Hepatic stellate cell (primary cell): Measurements from ENCODE around the gene RAB36.

Experiments
- DNase-seq: peaks from one replicate; pipeline ENCODE4 v3.0.0; 2011; ENCODE audit warnings: low spot score

Gene RAB36

DNA sequence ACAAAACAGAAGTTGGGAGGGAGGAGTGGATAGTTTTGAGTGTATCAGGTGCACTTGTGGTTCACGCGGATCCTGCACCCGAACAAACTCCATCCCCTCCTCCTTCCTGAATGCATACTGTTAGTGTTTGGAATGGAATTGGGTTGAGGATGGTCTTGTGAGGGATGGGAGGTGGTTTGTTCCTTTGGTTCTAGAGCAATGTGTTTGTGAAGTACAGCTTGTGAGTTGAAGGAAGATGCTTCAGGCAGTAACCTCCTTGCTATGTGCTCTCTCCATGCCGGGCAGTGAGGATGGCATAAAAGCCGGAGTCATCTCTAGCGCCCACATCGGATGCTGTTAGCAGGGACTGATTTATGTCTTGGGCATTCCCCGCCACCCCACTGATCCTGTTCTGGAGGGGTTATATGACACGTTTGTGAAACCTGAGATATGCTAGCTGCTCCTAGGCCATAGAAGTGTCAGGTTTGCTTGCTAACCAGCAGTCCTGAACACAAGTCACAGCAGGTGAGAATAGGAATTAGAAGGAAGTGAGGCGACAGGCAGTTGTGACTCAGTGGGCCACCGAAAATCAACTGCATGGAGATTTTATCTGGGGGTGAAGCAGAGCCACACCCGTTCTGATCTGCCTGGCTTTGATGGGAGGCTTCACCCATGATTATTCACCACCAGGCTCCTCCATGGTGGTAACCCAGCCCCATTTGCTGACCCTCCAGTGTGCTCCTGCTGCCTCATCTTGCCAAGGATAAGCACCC is 37.2 kb downstream of the RAB36 start:
- no peak for DNase-seq

DNA sequence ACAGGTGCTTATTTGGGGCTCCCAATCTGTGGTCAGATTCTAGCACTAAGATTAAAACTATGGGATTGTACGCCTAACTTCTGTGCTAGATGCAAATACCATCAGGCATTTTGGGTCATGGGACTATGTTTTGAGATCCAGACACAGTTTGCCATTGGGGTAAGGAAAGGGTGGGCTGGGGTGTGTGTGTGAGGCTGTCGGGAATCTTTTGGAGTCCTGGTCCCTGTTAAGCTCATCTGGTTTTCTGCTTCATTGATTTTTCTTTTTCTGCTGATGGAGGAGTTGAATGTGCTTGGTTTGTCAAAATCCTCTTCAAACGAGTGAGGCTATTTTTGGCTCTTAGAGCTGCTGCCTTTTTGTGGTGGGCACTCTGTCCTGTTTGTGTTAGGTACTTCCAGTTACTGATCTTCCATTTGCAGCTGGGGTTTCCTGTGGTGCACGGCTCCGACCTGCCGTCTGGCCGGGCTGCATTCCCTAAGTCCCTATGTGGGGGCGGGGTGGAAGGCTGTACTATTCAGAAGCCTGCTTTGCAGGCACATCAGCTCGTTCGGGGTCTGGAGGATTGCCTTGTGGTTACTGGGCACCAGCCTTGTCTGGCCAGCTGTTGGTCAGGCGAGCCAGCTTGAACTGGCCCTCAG is 37.9 kb downstream of the RAB36 start:
- peak; percentile 61 for DNase-seq

DNA sequence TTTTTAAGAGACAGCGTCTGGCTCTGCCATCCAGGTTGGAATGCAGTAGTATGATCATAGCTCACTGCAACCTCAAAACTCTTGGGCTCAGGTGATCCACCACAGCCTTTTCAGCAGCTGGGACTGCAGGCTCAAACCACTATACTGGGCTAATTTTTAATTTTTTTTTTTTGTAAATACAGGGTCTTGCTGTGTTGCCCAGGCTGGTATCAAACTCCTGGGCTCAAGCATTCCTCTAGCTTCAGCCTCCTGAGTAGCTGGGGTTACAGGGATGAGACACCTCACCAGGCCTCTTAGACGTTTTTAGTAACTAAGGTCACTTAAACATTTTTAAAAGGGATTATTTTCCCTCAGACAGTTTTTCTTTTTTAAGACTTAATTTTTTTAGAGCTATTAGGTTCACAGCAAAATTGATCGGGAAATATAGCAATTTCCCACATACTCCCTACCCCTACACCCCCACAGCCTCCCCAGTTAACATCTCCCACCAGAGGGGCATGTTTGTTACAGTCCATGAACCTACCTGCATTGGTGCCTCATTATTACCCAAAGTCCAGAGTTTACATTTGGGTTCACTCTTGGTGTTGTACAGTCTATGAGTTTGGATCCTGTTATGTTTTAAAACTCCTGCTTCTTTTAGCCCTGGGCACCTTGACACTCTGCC is 39.0 kb downstream of the RAB36 start:
- DNase-seq, result no peak

DNA sequence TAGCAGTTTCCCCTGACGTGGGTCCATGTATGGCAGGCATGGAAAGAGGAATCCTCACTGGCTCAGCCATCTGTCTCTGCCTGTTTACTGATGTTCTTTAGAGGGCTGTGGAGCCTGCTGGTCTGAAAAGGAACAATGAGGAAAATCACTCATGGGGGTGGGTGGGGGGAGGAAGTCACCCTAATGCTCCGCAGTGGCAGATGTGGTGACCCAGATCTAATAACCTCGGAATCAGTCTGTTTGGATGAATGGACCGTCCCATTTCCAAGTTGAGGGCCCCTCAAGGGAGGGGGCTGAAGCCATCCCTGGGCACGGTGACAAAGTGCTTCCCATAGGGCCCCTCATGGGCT is 39.5 kb downstream of the RAB36 start:
- no peak for DNase-seq

DNA sequence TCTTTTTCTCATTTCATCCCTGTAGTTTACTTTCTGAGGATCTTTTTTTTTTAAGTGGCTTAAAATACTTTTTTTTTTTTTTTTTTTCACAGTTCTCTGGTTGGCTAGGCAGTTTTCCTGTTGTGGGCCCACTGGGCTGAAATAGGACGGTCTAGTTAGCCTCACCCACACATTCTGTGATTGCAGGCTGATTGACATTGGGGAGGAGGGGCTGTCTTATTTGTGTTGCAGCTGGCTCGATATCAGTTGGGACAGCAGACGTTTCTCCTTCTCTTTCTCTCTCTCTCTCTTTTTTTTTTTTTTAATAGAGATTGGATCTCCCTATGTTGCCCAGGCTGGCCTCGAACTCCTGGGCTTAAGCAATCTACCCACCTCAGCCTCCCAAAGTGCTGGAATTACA is 41.9 kb downstream of the RAB36 start:
- DNase-seq, result no peak

DNA sequence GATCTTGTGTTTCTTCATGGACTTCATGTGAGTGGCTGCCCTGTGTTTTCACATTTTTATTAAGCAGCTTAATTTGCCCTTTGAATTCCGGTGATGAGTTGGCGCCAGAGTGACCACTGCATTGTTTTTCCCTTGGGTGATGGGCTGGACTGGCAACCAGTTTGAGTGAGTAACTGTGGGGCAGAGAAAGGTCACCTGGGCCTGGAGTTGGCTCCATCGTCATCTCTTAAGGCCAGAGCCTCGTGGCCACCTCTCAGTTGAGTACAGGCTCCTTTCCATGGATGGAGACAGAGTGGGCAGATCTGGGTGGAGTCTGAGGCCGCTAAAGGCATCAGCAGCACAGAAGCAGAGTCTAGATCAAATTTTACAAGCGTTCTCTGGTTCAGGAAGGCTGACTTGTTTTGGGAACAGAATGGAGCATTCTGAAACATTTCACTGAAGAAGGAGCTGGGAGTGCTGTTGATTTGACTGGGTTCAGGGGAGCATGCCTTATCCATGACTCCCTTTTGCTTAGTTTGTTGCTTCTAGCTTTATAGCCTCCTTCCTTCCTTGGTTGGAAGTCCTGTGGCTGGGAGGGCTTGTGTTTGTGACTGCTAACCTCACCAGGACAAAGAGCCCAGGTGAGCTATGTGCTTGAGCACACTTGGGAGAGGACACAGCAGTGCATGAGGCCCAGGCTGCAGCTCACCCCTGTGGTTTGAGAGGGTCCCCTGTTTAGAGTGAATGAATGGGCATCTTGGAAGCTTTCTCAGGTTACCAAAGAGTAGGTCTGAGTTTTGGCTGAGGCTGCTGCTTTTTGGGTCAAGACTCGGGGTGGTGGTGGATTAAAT is 42.8 kb downstream of the RAB36 start:
- DNase-seq, result no peak

DNA sequence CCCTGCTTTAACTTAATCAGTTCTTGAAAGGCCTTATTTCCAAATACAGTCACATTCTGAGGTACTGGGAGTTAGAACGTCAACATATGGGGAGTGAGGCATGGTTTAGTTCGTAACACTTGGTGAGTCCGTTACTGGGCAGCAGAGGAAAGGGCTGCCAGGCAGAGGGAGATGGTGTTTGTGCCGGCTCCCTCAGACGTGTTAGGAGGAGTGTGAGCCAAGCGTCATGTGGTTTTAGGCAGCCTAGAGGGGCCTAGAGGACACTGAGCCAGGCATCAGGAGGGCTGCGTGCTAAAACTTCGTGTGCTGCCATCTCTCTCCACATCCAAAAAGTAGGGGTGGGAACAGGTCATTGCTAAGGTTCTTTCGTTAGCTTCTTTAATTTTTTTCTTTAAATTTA is 45.2 kb downstream of the RAB36 start:
- no peak for DNase-seq

DNA sequence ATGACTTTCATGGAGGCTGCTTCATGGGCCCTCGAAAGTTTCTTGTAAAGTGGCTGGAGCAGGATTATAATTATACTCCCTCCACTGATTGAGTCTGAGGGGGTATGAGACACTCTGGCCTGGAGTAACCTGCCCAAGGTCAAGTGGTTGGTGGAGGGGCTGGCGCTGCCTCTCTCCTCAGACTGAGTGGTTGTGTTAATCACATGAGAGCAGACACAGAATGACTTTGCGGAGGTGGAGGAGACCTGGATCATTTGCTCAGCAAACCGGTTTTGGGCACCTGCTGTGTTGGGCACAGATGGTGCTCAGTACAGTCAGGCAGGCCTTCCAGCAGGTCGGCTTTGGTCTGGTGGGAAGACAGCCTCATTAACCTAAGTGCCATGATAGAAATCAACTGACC is 46.9 kb downstream of the RAB36 start:
- no peak for DNase-seq

DNA sequence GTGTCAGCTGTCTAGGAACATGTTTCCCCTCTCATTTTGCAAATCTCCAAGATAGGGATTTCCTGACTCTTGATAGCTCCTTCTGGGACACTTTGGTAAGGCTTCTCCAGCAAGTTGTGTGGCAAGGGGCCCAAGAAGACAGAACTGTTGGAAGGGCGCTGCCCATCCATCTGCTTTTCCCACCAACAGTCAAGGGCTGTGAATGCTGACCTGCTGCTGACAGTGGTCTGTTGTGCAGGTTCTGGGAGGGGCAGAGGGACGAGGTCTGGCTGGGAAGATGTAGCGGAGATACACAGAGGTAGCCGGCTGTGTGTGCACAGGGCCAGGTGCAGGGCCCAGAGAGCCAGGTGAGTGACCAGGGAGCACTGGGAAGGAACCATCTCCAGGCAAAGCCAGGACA is 47.3 kb downstream of the RAB36 start:
- no peak for DNase-seq

DNA sequence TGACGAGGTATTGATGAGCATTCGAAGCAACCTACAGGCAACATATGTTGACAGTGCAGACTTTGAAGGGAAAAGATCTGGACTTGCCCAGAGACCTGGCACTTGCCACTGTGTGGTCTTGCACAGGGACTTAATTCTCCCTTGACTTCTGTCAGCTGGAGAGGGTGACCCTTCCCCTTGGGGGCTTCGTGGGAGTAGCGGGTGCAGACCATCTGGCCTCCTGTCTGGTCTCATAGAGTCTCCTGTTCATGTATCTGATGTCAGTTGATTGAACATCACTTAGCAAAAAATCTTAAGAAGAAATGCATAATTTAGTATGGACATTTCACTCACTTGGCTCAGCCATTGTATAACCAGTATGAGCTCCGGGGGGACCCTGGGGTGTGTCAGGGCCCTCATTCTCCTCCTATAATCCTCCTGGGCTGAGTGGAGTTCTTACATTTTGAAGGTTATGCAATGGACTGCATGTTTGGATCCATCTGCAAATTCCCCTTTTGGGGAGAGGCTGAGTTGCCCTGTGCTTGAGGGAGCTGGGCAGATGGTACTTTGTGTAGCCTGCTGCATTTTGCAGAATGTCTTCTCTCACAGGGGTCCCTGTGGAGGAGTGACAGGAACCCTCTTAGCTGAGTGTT is 48.0 kb downstream of the RAB36 start:
- DNase-seq, result no peak

DNA sequence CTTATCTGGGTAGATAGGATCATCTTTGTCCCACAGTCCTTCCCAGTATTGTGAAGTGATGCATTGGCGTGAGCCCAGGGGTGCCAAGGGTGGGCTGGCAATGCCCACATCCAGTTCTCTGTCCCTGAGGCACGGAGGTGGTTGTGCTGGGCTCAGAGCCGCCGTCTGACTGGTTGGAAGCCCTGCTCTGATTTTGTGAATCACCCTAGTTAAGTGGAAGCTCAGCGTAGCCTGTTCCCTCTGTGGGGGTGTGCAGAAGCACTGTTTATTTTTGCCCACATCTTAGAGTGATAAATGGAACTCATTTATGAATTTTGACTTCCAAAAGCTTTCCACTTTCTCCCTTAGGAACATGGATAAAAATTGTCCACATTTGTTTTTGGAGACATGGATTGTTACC is 48.6 kb downstream of the RAB36 start:
- DNase-seq, result no peak

DNA sequence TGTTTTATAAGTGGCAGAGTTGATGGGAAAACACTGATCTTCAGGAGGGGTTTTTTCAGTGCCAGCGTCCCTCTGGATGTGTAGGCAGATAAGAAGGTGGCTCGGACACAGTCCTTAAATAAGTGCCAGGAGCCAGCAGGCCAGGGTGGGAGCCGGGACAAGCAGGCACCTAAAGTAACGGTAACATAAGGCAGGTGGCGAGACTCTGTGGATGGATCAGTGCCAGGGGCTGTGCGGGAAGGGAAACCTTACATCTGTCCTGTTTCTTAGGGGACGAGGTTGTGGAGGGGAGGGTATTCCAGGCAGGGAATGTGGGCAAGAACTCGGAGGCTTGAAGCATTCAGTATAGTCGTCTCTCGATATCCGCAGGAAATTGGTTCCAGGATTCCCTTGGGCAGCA is 50.9 kb downstream of the RAB36 start:
- DNase-seq, result no peak

DNA sequence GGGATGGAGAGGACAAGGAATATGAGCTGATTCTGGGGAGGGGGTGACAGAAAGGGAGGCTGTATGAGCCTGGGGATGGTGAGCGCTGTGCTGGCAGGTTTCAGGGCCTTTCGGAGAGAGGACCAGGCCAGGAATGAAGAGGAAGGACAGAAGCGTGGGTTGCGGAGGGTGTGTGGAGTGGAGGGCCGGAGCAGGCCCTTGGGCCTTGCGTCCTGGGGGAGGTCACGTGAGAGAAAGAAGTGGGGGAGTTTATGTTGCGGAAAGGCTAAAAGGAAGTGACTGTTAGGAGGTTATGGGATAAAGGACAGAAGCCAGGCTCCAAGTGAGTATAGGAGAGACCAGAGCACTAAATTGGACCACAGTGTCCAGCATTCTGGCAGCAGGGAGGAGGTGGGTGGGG is 52.6 kb downstream of the RAB36 start:
- DNase-seq, result no peak

DNA sequence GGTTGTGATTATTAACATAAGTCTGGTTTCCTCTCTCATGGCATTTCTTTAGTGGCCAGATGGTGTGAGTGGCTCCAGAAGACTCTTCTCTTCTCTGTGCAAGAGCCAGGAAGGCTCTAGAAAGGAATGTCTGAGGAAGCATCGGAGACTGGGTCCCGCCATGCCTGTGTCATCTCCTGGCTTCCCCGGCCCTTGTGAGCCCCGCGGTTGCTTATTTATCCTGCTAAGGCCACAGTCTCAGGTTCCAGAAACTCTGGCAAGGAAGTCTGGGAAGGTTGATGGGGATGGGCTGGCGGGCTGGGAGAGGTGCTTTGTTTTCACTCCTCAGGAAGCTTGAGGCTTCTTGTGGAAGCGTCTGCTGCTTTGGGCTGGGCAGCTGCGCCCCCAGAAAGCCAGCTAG is 53.9 kb downstream of the RAB36 start:
- no peak for DNase-seq

DNA sequence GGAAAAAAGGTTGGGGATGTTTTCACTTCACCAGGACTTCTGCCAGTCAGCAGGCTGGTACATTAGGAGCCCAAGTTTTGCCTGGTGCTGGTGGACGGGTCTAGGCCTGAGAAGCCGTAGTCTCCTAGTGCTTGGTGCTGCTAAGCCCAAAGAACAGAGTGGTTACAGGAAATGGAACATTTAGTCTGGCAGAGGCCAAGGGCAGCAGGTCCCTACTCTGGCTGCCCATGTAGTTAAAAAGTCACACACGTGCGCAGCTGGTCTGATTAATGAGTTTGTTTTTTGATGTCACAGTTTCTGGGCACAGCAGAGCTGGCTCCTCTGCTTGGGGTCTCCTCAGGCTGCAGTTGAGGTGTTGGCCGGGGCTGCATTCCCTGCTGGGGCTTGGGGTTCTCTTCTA is 55.6 kb downstream of the RAB36 start:
- no peak for DNase-seq

DNA sequence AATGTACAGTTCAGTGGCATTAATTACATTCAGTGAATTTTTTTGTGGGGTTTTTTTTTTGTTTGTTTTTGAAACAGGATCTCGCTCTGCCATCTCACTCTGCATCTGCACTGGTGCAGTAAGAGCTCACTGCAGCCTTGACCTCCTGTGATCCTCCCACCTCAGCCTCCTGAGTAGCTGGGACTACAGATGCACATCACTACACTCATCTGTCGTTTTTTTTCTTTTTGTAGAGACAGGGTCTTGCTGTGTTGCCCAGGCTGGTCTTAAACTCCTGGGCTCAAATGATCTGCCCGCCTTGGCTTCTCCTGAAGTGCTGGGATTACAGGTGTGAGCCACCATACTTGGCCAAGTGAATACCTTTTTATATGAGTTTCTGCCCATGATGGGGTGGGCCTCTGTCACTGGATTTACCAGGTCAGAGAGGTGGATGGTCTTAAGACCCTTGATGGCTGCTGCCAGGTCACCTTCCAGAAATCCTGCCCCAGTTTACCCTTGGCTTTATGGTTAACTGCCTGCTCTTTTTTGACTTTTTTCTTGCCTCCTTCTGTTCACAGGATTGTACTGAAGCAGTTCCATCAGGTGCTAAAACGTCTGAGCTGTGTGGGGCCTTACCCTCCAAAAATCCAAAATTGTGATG is 57.7 kb downstream of the RAB36 start:
- no peak for DNase-seq

DNA sequence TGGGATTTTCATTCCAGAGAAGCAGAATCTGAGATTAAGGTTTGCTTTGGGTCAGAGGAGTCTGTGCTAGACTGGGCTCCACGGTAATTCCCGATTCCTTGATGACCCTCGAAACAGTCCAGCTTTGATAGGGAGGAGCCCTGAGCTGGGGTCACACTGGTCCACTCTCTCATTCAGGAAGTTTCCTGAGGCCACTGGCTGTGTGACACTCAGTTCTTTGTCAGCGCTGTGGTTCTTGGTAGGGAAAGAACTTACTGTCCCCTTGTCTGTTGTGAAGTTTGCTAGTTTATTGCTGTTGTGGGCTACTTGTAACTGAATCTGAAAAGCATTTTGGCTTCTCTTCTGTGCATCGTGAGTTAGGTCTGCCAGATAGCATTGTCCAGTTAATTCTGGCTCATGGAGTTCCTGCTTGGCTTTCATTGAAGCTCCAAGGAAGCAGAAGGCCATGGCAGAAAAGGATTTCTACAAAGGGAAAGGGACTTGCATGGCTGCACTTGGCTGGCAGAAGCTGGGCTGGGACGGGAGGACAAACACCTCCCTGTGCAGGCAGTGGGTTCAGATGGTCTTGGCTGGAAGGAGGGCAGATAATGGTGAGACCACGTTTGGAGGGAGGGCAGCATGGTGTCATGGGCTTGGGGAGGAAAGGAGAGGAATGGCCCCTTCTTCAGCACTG is 58.3 kb downstream of the RAB36 start:
- DNase-seq, result no peak

DNA sequence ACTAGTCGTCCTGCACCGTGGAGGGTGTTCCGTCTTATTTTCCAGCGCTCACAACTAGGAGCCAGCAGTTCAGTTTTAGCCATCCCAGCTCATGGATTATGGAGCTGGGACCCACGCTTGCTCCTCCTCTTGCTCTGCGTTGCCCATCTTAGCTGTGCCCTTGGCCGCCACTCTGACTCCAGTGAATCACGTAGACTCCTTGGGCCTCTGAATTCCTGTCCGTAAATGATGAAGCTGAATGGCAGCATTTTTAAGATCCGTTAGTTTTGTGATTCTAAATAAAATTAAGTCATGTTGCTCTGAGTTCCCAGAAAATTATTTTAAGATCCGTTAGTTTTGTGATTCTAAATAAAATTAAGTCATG is 58.8 kb downstream of the RAB36 start:
- no peak for DNase-seq

DNA sequence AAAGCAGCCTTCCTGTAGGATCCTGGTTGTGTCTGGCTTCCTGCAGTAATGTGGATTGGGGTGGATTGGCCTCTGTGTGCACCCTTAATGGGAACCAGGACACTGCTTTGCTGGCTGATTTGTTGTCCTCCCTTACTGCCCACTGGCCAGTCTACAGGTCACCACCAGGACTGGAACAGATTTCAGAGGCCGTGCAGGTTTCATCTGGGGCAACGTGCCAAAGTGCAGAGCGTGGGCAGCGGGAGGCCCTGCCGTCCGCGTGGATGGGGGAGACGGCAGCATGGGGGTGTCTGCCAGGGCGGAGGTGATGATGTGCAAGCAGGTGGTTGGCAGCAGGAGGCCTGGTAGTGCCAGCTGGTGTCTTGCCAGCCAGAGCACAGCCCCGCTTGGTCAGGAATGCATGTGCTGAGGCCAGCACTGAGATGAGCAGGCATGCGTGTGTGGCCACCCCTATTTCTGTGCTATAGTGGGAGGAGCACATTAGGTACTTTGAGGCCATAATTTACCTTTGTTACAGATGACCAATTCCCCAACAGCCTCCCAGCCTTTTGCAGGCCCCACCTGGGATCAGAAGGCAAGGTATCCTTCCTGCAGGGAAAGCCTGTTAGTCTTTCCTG is 59.4 kb downstream of the RAB36 start:
- DNase-seq, result no peak

DNA sequence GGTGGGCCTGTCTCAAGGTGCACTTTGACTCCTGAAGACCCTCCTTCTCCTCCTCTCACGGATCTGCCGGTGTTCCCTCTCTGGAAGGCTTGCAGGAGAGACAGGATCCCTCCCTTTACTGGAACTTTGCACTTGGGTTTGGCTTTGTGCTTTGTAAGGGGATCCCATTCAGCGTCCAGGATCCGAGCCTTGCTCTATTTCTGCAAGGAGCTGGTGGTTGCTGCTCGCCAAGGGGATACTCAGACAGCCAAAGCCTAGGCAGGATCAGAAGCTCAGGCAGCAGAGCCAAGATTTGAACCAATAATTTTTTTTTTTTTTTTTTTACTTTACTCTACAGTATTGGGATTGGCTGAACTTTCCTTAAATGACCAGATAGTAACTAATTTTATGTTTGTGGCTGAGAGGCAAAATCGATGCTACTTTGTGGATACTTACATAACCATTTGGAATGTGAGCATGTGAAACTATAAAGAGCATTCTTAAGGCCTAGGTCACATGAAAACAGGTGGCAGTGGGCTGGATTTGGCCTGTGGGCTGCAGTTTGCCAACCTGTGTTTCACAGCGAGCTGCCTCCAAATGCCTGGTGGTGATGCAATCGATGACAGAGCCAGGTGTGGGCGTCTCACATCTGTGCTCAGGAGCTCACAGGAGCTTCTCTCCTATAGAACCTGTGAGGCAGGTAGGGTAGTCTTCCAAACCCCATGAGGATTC is 60.2 kb downstream of the RAB36 start:
- DNase-seq, result no peak
